Brain microvascular endothelial cell (primary cell): Measurements from ENCODE around the gene SCLT1.

Experiments
- DNase-seq: peaks from one replicate; pipeline ENCODE4 v3.0.0-alpha.2; 2020
- H3K27ac ChIP-seq: fragments of 250-450 bp; sonication (Bioruptor Pico); 2 replicates; pipeline ENCODE4 v1.5.1; 2020; ENCODE audit warnings: mild to moderate bottlenecking, moderate library complexity
- H3K27me3 ChIP-seq: fragments of 250-450 bp; sonication (Bioruptor Pico); replicated peaks from 2 replicates; pipeline ENCODE4 v1.5.1; 2020; ENCODE audit warnings: mild to moderate bottlenecking
- H3K36me3 ChIP-seq: fragments of 250-450 bp; sonication (Bioruptor Pico); replicated peaks from 2 replicates; pipeline ENCODE4 v1.5.1; 2020; ENCODE audit warnings: mild to moderate bottlenecking
- H3K4me3 ChIP-seq: 2 replicates; pipeline ENCODE4 v1.5.1; 2011; ENCODE audit warnings: low read depth, mild to moderate bottlenecking, control low read depth, low read length, moderate library complexity
- in situ Hi-C: cut with HindIII; loops from 2 replicates; pipeline ENCODE4 v1.10.0; 2017; ENCODE audit warnings: low sequenced_read_pairs, low pct_ligation_motif_present
- TF ChIP-seq, protein P1 (sequence below): IDR thresholded peaks from 2 replicates; pipeline ENCODE4 v1.5.1; 2011; ENCODE audit warnings: low read depth, mild to moderate bottlenecking, moderate library complexity, low read length, control low read depth, inconsistent platforms; ENCODE audit errors: missing control alignments

SCLT1 gene

DNA sequence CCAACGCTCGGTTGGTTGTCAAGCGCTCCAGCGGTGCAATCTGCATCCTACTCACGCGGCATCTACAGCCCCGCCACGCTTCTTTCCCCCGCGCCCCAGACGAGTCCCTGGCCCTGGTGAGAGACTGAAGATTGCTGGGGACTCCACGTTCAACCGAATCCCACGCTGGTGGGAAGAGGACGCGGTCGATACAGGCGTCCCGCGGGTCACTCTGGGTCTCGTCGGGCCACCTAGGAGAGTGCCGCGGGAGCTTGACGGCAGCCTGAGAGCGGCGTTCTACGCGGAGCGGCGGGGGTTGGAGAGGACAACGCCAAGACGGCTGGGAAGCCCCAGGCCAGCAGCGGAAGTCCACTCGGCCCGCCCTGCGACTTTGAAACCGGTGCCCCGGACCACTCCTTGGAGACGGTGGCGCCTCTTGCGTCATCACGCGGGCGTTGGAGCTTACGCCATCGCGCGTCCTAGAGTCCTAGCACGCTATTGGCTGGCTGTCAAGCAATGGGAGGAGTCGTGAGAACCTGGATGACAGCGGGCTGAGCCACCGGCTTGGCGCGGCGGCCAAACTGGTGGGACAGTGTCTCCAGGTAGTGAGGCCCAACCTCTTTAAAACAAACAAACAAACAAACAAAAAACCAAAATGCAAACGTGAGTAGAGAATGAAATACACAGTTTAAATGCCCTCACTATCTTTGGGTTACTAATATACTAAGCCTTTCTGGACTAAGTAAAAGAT lies at the start of gene SCLT1:
Gene SCLT1, minus strand, starts transcription at position 349 of the 730 bp plus-strand sequence. CDS start 436 bp downstream, outside the sequence.
- H3K4me3 ChIP-seq: peak within 1 kb of the TSS; percentile 87
- no peaks in the 10 kb centered on the region for H3K27me3 ChIP-seq
- peak; percentile 98 for DNase-seq
- TF ChIP-seq, protein P1, sequence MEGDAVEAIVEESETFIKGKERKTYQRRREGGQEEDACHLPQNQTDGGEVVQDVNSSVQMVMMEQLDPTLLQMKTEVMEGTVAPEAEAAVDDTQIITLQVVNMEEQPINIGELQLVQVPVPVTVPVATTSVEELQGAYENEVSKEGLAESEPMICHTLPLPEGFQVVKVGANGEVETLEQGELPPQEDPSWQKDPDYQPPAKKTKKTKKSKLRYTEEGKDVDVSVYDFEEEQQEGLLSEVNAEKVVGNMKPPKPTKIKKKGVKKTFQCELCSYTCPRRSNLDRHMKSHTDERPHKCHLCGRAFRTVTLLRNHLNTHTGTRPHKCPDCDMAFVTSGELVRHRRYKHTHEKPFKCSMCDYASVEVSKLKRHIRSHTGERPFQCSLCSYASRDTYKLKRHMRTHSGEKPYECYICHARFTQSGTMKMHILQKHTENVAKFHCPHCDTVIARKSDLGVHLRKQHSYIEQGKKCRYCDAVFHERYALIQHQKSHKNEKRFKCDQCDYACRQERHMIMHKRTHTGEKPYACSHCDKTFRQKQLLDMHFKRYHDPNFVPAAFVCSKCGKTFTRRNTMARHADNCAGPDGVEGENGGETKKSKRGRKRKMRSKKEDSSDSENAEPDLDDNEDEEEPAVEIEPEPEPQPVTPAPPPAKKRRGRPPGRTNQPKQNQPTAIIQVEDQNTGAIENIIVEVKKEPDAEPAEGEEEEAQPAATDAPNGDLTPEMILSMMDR: no peak
- in situ Hi-C loops: no loop called here
- H3K36me3 ChIP-seq: no peaks in the 10 kb centered on the region
- H3K27ac ChIP-seq: peak within 1 kb of the TSS; percentile 83

DNA sequence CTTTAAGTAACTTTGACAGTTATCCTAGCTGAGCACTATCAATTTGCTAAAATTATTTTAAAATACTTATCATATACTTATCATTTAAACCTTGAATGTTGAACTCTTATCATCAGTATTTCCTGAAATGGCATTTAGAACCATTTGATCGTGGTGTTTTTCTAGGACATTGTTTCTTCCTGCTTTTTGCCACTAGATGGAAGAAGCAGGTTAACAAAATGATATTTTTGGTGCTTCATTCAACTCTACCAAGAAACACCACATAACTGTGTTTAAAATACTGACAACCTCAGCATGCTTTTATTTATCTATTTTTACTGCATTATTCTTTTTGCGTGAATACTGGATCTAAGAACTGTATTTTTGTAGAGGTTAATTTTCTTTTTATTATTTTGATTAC lies 47.2 kb upstream of the SCLT1 start:
- H3K27me3 ChIP-seq: no peaks in the 10 kb centered on the region
- in situ Hi-C loops: no loop called here
- TF ChIP-seq, protein P1: no peak
- H3K27ac ChIP-seq: no peak overlapping the region
- H3K36me3 ChIP-seq: no peaks in the 10 kb centered on the region
- DNase-seq: no peak
- no peak overlapping the region for H3K4me3 ChIP-seq

DNA sequence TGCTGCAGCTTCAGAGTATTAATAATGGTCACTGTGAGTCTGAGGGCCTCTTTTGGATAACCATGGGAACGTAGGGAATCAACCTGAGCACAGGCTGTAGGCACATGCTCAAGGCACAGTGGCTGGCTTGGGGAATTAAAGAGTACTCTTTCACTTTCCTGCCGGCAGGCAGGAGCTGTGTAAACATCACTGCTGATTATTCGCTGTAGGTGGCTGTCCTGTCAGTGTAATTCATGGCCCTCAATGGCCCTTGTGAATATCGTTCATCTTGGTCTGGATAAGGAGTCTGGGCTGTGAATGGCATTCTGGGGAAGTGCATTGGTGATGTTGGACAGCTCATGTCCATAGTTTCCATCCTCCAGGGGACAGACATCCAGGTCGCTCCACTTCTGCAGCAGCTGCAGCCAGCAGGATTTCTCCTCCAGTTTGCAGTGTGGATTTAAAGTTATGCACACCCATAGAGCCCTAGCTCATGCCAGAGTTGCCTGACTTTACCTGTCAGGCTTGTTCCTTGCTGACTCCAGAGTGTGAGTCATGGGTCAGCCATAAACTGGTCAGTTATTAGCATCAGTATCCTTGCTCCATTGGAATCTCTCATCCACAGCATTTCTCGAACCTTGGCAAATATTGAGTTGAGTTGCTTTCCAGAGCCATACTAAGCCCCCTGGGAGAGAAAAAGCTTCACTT lies 45.6 kb upstream of the SCLT1 start:
- no peak overlapping the region for H3K27ac ChIP-seq
- no peak overlapping the region for H3K4me3 ChIP-seq
- no peaks in the 10 kb centered on the region for H3K27me3 ChIP-seq
- no peak for DNase-seq
- no peaks in the 10 kb centered on the region for H3K36me3 ChIP-seq
- in situ Hi-C loops: no loop called here
- TF ChIP-seq, protein P1: no peak

DNA sequence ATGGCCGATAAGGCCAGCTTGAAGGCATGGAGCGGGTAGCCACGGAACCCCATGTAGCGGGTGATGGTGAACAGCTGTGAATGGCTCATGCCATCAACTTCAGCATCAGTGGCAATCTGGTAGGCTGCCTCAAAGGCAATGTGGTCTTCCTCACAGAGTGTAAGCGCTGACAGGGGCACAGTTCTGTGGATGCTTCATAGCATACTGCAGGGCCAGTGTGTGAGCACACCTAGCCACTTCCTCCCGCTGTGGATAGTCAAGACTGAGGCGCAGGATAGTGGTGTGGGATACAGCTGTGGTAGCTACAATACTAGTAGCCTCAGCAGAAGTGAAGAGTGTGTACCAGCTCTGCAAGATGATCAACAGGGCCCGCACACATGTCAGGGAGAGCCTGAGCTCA lies 43.1 kb upstream of the SCLT1 start:
- no peak overlapping the region for H3K27ac ChIP-seq
- no peak for DNase-seq
- in situ Hi-C loops: no loop called here
- TF ChIP-seq, protein P1: no peak
- no peaks in the 10 kb centered on the region for H3K36me3 ChIP-seq
- H3K4me3 ChIP-seq: no peak overlapping the region
- no peaks in the 10 kb centered on the region for H3K27me3 ChIP-seq

DNA sequence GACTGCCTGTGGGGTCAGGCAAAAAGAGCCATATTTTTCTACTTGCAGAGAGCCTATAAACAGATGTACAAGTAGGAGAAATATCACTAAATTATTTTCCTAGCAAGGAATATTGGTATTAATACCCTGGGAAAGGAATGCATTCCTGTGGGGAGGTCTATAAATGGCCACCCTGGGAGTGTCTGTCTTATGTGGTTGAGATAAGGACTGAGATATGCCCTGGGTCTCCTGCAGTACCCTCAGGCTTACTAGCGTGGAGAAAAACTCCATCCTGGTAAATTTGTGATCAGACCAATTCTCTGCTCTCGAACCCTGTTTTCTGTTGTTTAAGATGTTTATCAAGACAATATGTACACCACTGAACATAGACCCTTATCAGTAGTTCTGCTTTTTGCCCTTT lies 38.0 kb upstream of the SCLT1 start:
- Histone ChIP-seq H3K27me3 (no peaks in the 10 kb centered on the region), H3K4me3 (no peak overlapping the region), H3K27ac (no peak overlapping the region), H3K36me3 (no peaks in the 10 kb centered on the region)
- in situ Hi-C loops: no loop called here
- DNase-seq: no peak
- TF ChIP-seq, protein P1: no peak
